Activated naive CD4-positive, alpha-beta T cell treated with anti-CD3 and anti-CD28 coated beads for 36 hours (primary cell): ENCODE results near the gene GSTO2. TPM values are rescaled to one million over a fixed set of nuclear protein-coding genes. Genes with fewer than 3 reads are reported as not detected.
"Not testable (repeated sequence)": the region's sequence is repeated elsewhere in the genome, so short reads cannot be mapped to it uniquely, and the experiment has no call there.

ENCODE experiments used
- CTCF ChIA-PET: fragments of 350-600 bp; sonication (Branson Sonifier 250); formaldehyde crosslinking; loops from one replicate; lab custom pipeline; 2021; ENCODE audit warnings: antibody characterized with exemption; lab: Charles Lee
- DNase-seq: peaks from one replicate; pipeline ENCODE4 v3.0.0-alpha.2; 2020
- H3K27ac Mint-ChIP-seq: one replicate; pipeline ENCODE4 v1.8.0; 2021; ENCODE audit warnings: mild to moderate bottlenecking, mixed read lengths
- H3K27me3 Mint-ChIP-seq: one replicate; pipeline ENCODE4 v1.8.0; 2021; ENCODE audit warnings: low read depth, mixed read lengths
- H3K36me3 Mint-ChIP-seq: one replicate; pipeline ENCODE4 v1.8.0; 2021; ENCODE audit warnings: low read depth, mixed read lengths
- H3K4me1 Mint-ChIP-seq: one replicate; pipeline ENCODE4 v1.8.0; 2021; ENCODE audit warnings: low read depth, mixed read lengths
- H3K4me3 Mint-ChIP-seq: one replicate; pipeline ENCODE4 v1.8.0; 2021; ENCODE audit warnings: mild to moderate bottlenecking, moderate library complexity, mixed read lengths
- H3K9me3 Mint-ChIP-seq: one replicate; pipeline ENCODE4 v1.8.0; 2021; ENCODE audit warnings: mixed read lengths
- intact Hi-C: fragments of 100-400 bp; cut with micrococcal nuclease; formaldehyde crosslinking; loops from one replicate; pipeline ENCODE4 v1.15.1; 2023
- total RNA-seq, 2 experiments: library from RNA; stranded (reverse); gene quantifications; one replicate each; pipeline ENCODE4 v1.2.3, GENCODE V29; 2021

The GSTO2 gene
- 1 to 10 TPM; 3.0 to 3.6 TPM for total RNA-seq

DNA sequence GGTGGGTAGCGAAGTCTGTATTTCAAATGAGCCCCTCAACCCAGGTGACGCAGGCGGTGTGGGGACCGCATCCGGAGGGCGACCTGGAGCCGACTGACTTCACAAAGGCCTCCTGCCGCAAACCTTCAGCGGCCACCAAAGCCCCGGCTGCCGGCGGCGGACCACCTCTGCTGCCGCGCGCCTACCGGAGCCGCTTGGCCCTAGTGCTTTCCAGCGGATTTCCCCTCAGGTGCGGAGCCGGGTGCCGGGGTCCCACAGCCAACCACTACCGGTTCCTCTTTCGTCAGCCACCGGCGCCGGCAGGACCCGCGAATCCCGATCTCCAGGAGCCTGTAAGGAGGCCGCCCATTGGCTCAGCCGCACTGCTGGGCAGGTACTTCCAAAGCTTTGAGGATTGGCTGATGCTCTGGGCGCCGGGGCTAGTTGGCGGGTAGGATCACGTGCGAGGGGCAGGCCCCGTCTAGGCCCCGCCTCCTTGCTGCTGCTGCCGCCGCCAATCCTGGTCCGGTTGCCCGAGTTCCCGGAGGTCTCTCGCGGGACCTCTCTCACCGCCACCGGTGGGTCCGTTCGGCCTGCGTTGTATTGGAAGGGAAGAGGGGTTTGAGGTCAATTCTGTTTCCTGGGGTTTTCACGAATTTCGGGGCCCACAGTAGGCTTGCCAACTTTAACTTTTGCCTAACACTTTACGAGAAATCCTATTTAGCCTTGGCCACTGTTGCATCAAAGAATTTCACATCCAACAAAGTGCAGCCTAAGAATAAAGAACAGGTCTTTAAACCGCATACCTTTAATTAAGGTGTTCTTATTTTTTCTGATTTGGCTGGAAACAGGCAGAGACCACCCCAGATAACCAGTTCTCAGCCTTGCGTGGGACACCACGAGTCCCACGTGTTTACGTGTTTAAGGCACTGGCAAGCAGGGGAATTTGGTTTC, at the start of gene GSTO2:
GSTO2 (plus strand) TSS at position 472 of the 933 bp plus-strand sequence. CDS start 5,732 bp downstream, outside the sequence.
- Mint-ChIP-seq H3K27ac (peak within 1 kb of the TSS; percentile 99), H3K27me3 (no peaks in the 10 kb centered on the region), H3K9me3 (no peaks in the 10 kb centered on the region), H3K36me3 (peaks cover 39% of the 10 kb centered on the region), H3K4me3 (peak within 1 kb of the TSS; percentile 84), H3K4me1 (peaks cover 40% of the 10 kb centered on the region)
- intact Hi-C loops = loop anchor here (1.0 to 5.0 kb wide), 14 partner anchors 9 to 360 kb away; partner anchors contain the start of genes CFAP43, CFAP58, ITPRIP and STN1
- CTCF ChIA-PET = interaction anchor here (0.7 to 1.2 kb wide), 4 partner anchors 38 to 83 kb away, joined by 3 to 5 read pairs (median 3); no protein-coding TSS in a partner anchor
- peak; percentile 99 for DNase-seq

DNA sequence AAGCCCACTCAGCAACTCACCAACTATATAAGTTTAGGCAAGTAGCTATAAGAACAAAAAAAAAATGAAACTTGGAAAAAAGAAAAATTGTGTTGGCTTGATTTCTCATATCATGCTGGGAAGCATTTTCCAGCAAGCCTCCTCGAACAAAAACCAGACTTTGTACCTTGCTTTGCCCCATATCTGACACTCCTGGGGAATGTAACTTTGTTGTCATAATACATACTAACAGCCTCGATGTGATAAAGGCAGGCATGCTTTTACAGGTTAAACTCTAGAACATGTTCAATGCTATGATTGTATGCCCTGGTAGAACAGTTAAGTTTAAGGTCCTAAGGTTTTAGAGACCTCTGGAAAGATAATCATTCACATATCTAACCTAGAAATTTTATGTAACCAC, 48.5 kb upstream of the GSTO2 start:
- H3K27ac Mint-ChIP-seq = no peak overlapping the region
- intact Hi-C loops = no loop called here
- CTCF ChIA-PET = no interaction called here
- DNase-seq = no peak
- H3K9me3 Mint-ChIP-seq = no peaks in the 10 kb centered on the region
- no peaks in the 10 kb centered on the region for H3K36me3 Mint-ChIP-seq
- no peaks in the 10 kb centered on the region for H3K4me1 Mint-ChIP-seq
- peaks cover 11% of the 10 kb centered on the region for H3K27me3 Mint-ChIP-seq
- no peak overlapping the region for H3K4me3 Mint-ChIP-seq

DNA sequence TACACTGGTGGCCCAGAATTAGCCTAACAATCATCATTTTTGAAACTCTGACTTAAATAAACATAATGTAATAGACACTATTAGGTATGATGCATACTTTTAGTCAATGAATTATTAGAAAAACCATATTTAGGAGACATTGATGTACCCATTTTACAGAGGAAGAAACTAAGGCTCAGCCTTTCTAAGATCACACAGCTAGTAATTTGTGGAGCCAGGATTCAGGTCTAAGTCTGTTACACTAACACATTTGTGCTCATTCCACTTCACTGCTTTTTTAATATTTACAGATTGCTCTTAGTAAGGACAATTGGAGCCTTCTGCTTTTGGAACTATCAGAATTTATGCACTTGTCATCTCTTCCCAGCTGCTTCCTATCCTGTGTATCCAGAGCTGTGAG, 45.7 kb upstream of the GSTO2 start:
- no peaks in the 10 kb centered on the region for H3K36me3 Mint-ChIP-seq
- H3K4me3 Mint-ChIP-seq = no peak overlapping the region
- H3K27ac Mint-ChIP-seq = no peak overlapping the region
- H3K9me3 Mint-ChIP-seq = no peaks in the 10 kb centered on the region
- H3K27me3 Mint-ChIP-seq = peaks cover 11% of the 10 kb centered on the region
- CTCF ChIA-PET = no interaction called here
- H3K4me1 Mint-ChIP-seq = no peaks in the 10 kb centered on the region
- DNase-seq = no peak
- intact Hi-C loops = no loop called here

DNA sequence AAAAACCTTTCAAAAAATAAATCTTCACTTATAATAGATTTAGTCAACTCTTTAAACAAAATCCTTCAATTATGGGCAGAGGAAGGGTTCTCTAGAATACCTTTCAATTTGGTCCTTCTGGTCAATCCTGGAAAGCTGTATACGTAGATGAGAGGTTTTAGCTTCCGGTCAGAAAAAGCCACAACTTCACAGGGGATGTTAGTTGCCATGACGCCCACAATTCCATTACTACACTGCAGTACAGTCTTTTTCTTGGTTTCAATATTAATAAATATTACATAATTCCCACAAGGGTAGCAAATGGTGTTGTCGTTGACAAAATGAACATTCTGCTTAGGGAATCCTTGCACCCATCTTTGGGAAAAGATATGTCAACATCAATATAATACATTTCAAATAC, 38.5 kb upstream of the GSTO2 start:
- intact Hi-C loops = no loop called here
- no peak overlapping the region for H3K4me3 Mint-ChIP-seq
- H3K27ac Mint-ChIP-seq = no peak overlapping the region
- CTCF ChIA-PET = interaction anchor here (1.1 to 1.3 kb wide), 2 partner anchors 43 to 342 kb away, joined by 3 to 4 read pairs; no protein-coding TSS in a partner anchor
- H3K9me3 Mint-ChIP-seq = peaks cover 13% of the 10 kb centered on the region
- peaks cover 4% of the 10 kb centered on the region for H3K27me3 Mint-ChIP-seq
- DNase-seq = no peak
- no peaks in the 10 kb centered on the region for H3K36me3 Mint-ChIP-seq
- peaks cover 6% of the 10 kb centered on the region for H3K4me1 Mint-ChIP-seq

DNA sequence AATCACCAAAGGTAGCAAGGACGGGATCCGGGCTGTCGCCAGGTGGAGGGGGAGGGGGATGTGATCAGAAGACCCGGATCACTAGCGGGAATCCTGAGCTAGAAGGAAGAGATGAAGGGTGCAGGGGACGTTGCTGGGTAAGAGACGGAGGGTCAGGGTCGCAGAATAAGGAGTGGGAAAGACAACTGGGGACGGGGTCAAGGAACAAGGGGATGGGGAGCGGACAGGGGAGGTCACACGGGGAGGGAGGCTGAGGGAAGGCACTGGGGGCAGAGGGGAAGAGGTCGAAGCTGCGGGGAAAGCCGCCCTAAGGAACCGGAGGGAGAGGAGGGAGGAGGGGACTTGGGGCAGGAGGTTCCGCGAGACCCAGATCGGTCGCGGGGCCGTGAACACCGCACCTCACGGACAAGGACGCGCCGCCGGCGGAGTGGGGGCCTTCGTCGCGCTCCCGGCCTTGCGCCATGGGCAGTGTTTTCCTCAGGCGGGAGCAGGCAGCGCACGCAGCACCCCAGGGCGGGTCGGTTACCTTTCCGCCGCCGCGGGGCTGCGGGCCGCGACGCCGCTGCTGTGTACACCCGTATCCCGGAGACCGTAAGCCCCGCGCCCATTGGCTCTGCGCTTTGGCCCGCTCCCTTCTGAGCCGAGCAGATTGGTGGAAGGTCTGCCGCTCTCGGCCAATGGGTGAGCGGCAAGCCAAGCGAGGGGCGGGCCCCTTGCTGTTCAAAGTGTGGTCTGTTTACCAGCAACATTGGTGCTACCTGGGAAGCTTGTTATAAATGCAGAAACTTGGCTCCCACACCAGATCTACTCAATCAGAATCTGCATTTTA, 37.0 kb upstream of the GSTO2 start, which contains the start of gene CFAP43:
CFAP43 (minus strand) TSS at position 581 of the 829 bp plus-strand sequence; CDS start at position 463, 118 bp downstream.
- Mint-ChIP-seq H3K4me3 (peak within 1 kb of the TSS; percentile 87), H3K27me3 (peaks cover 8% of the 10 kb centered on the region), H3K4me1 (peaks cover 6% of the 10 kb centered on the region), H3K27ac (peak within 1 kb of the TSS; percentile 50), H3K9me3 (peaks cover 19% of the 10 kb centered on the region), H3K36me3 (no peaks in the 10 kb centered on the region)
- CTCF ChIA-PET = interaction anchor here (2.7 kb wide), 1 partner anchor 42 kb away, joined by 12 read pairs; no protein-coding TSS in a partner anchor
- DNase-seq = peak; percentile 99
- intact Hi-C loops = loop anchor here (1.0 kb wide), 5 partner anchors 22 to 111 kb away; partner anchors contain the start of genes GSTO1 and GSTO2

DNA sequence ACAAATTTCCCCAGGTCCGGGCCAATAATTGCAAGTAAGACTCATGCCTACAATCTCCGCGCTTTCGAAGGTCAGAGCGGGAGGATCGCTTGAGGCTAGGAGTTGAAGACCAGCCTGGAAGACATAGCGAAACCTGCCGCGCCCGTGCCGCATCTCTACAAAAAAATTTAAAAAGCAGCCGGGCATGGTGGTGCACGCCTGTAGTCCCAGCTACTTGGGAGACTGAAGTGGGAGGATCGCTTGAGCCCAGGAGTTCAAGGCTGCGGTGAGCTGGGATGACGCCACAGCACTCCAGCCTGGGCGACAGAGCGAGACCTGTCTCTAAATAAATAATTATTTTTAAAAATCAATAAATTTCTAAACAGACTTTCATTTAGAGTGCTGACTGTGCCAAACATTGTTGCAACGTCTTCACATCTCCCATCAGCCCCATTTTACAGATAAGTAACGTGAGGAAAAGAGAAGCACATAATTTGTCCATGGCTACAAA, 36.3 kb upstream of the GSTO2 start:
- intact Hi-C loops = loop anchor here (1.0 kb wide), 5 partner anchors 22 to 111 kb away; partner anchors contain the start of genes GSTO1 and GSTO2
- H3K36me3 Mint-ChIP-seq = no peaks in the 10 kb centered on the region
- peaks cover 6% of the 10 kb centered on the region for H3K4me1 Mint-ChIP-seq
- peaks cover 19% of the 10 kb centered on the region for H3K9me3 Mint-ChIP-seq
- H3K27ac Mint-ChIP-seq = peak overlapping the region; percentile 50
- DNase-seq = no peak
- H3K4me3 Mint-ChIP-seq = peak overlapping the region; percentile 87
- peaks cover 8% of the 10 kb centered on the region for H3K27me3 Mint-ChIP-seq
- CTCF ChIA-PET = interaction anchor here (2.7 kb wide), 1 partner anchor 42 kb away, joined by 12 read pairs; no protein-coding TSS in a partner anchor

DNA sequence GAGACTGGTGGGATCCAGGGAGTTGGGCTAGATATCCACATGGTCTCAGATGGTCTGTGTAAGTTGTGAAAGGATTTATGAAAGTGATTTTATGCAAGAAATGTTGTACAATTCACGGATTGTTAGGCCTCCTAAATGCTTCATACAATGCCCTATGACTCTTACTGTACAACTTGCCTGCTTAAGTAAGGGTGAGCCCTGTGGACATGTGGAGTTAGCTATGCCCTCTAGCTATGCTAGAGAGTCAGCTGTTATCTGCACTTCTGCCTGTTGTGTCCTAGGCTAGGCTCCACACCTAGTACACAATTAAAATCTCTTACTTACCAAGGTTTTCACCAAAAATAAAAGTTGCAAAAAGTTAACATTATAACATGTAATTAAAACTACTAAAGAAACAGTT, 35.2 kb upstream of the GSTO2 start:
- H3K27me3 Mint-ChIP-seq = peaks cover 8% of the 10 kb centered on the region
- peaks cover 19% of the 10 kb centered on the region for H3K9me3 Mint-ChIP-seq
- intact Hi-C loops = no loop called here
- H3K4me3 Mint-ChIP-seq = peak overlapping the region; percentile 45
- H3K36me3 Mint-ChIP-seq = no peaks in the 10 kb centered on the region
- CTCF ChIA-PET = interaction anchor here (2.7 kb wide), 1 partner anchor 41 kb away, joined by 12 read pairs; no protein-coding TSS in a partner anchor
- no peak for DNase-seq
- peaks cover 6% of the 10 kb centered on the region for H3K4me1 Mint-ChIP-seq
- H3K27ac Mint-ChIP-seq = no peak overlapping the region

DNA sequence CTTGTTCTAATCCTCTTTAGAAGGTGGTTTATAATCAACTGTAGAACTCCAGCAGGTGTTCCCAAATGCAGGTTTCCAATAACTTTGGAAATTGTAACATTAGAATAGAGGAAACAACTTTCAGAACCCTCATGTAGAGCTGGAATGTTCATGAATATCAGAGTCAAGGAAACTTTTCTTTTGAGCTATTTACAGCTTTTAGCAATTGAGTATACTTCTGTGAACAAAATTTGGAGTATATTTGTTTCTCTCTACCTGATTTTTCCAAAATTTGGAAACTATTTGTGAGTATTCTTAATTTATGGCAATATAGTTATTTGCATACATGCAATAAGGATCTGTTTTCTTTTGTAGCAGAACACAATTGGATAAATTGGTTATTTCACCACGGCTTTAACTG, 34.0 kb upstream of the GSTO2 start:
- H3K4me1 Mint-ChIP-seq = peaks cover 6% of the 10 kb centered on the region
- DNase-seq = no peak
- CTCF ChIA-PET = no interaction called here
- H3K4me3 Mint-ChIP-seq = no peak overlapping the region
- no peak overlapping the region for H3K27ac Mint-ChIP-seq
- H3K36me3 Mint-ChIP-seq = no peaks in the 10 kb centered on the region
- intact Hi-C loops = no loop called here
- H3K9me3 Mint-ChIP-seq = peaks cover 19% of the 10 kb centered on the region
- peaks cover 13% of the 10 kb centered on the region for H3K27me3 Mint-ChIP-seq

DNA sequence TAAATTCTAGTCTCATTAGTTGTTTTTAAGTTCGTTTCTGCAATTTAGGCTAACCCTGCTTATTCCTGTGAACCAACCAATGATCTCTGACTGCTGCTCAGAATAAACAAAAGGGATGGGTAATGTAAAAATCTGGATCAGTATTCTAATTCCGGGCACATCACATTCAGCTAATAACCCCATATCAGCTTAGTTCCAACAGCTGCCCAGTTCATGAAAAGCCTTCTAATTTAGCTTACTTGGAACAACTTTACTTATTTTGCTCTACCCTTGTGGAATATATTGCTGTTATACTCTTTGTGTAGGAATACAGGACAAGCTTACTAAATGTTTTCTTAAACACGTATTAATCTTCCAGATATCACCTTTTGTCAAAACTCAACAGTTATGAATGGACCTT, 33.2 kb upstream of the GSTO2 start:
- Mint-ChIP-seq H3K4me3 (no peak overlapping the region), H3K36me3 (no peaks in the 10 kb centered on the region), H3K27me3 (peaks cover 13% of the 10 kb centered on the region), H3K27ac (no peak overlapping the region), H3K4me1 (peaks cover 6% of the 10 kb centered on the region), H3K9me3 (peaks cover 19% of the 10 kb centered on the region)
- DNase-seq = no peak
- CTCF ChIA-PET = no interaction called here
- intact Hi-C loops = no loop called here

DNA sequence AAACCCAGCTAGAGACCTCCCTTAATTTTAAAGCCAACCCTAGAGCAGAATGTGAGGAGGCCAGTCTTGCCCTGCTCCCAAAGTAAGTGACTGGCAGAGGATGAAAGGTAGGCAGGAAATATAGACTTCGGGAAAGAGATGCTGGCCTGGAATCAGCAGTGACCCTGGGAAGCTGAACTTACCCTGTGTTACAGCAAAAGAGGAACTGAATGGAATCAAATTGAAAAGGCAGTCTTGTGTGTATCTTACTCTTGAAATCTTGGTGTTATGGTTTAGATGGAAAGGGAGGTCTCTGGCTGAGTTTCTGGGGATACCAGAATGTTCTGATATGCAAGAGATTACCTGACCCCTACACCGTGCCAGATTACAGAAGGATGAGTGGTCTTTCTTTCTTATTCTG, 28.9 kb upstream of the GSTO2 start:
- intact Hi-C loops = no loop called here
- Mint-ChIP-seq H3K4me1 (no peaks in the 10 kb centered on the region), H3K36me3 (no peaks in the 10 kb centered on the region), H3K27ac (no peak overlapping the region), H3K27me3 (peaks cover 9% of the 10 kb centered on the region), H3K9me3 (peaks cover 8% of the 10 kb centered on the region), H3K4me3 (no peak overlapping the region)
- no peak for DNase-seq
- CTCF ChIA-PET = no interaction called here

DNA sequence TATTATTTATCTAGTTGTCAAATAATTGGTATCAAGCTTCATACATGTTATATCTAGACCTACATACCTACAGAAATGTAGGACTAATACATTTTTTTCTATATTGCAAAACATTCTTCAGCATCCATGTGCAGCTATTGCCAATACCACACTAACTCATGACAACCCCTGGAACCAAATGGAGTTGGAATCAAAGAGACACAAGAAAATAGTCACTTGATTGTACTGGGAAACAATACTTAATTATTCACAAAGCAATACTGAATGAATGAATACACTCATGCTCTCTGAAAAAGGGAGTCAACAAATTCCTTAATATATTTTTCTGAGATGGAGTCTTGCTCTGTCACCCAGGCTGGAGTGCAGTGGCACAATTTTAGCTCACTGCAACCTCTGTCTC, 26.4 kb upstream of the GSTO2 start:
- Mint-ChIP-seq H3K27me3 (peaks cover 5% of the 10 kb centered on the region), H3K27ac (no peak overlapping the region), H3K9me3 (no peaks in the 10 kb centered on the region), H3K4me1 (peaks cover 11% of the 10 kb centered on the region), H3K4me3 (no peak overlapping the region), H3K36me3 (no peaks in the 10 kb centered on the region)
- CTCF ChIA-PET = no interaction called here
- intact Hi-C loops = no loop called here
- no peak for DNase-seq

DNA sequence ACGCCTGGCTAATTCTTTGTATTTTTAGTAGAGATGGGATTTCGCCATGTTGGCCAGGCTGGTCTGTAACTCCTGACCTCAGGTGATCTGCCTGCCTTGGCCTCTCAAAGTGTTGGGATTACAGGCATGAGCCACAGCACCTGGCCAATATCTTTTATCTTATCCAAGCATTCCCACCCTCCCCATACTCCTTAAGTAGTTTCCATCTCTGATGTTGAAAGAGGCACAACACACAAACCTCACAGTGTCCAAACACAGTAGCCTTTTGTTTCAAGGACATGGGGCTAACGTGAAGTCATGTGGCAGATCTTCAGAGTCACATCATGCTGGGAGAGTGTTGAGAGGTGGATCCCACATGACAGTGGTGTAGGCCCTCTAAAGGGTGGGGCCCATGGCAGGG, 26.0 kb upstream of the GSTO2 start:
- H3K36me3 Mint-ChIP-seq, H3K4me3 Mint-ChIP-seq, DNase-seq, H3K27ac Mint-ChIP-seq, intact Hi-C loops, CTCF ChIA-PET, H3K9me3 Mint-ChIP-seq, H3K27me3 Mint-ChIP-seq: not testable (repeated sequence)
- H3K4me1 Mint-ChIP-seq = peaks cover 11% of the 10 kb centered on the region
